Subcutaneous abdominal adipose tissue (tissue), 5 donors: ENCODE data around the gene DNER.
"Not testable (repeated sequence)": the region's sequence is repeated elsewhere in the genome, so short reads cannot be mapped to it uniquely, and the experiment has no call there.

Experiments
- H3K27ac ChIP-seq: one replicate; pipeline ENCODE4 v1.7.0; 2013; ENCODE audit warnings: low read depth, mild to moderate bottlenecking, inconsistent platforms, low read length, moderate library complexity
- H3K27me3 ChIP-seq, 5 donors: one replicate each; pipeline ENCODE4 v1.7.0; 2013; ENCODE audit warnings: low read length in 5 of 5, inconsistent platforms in 1 of 5; ENCODE audit not compliant: control insufficient read depth in 5 of 5, insufficient read depth in 4 of 5
- H3K36me3 ChIP-seq, 5 donors: one replicate each; pipeline ENCODE4 v1.7.0; 2013; ENCODE audit warnings: low read length in 5 of 5; ENCODE audit not compliant: control insufficient read depth in 5 of 5, insufficient read depth in 5 of 5
- H3K4me1 ChIP-seq, 5 donors: one replicate each; pipeline ENCODE4 v1.7.0; 2013; ENCODE audit warnings: low read length in 5 of 5, mild to moderate bottlenecking in 3 of 5, moderate library complexity in 1 of 5; ENCODE audit not compliant: control insufficient read depth in 5 of 5, insufficient read depth in 5 of 5
- H3K4me3 ChIP-seq, 5 donors: one replicate each; pipeline ENCODE4 v1.7.0; 2013; ENCODE audit warnings: low read length in 5 of 5, low read depth in 1 of 5
- H3K9ac ChIP-seq, 5 donors: one replicate each; pipeline ENCODE4 v1.7.0; 2013; ENCODE audit warnings: low read length in 5 of 5, mild to moderate bottlenecking in 4 of 5, moderate library complexity in 3 of 5
- H3K9me3 ChIP-seq, 5 donors: one replicate each; pipeline ENCODE4 v1.7.0; 2013; ENCODE audit warnings: low read length in 5 of 5; ENCODE audit not compliant: control insufficient read depth in 5 of 5
- donor health status: healthy.
- donor health status: healthy.
- donor health status: healthy.
- donor health status: healthy.
- donor health status: healthy.

DNER gene

DNA sequence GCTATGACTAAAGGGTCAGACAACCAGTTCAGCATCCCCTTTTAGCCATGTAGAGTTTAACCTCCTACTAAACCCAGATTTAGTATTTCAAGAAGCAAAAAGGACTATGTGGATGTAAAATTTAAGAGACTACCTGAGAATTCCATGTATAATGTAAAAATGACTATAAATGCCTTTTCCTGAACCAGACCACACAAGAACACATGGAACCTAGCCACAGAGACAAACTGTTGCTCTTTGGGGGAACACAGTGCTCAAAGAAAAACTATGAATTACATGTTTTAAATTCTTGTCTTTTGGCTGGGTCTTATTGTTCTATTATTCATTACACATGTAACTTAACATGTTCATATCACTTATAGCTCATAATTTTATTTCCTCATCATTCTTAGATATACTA, 192.8 kb downstream of the DNER start:
- peaks cover 0 to 10% (median 0%) of the 10 kb centered on the region in 5 donors for H3K4me1 ChIP-seq
- H3K27ac ChIP-seq: no peak overlapping the region
- peaks cover 0 to 5% (median 0%) of the 10 kb centered on the region in 5 donors for H3K27me3 ChIP-seq
- H3K9ac ChIP-seq: no peak overlapping the region
- no peaks in the 10 kb centered on the region for H3K9me3 ChIP-seq
- H3K4me3 ChIP-seq: no peak overlapping the region
- H3K36me3 ChIP-seq: no peaks in the 10 kb centered on the region

GRCh38 chr2:229520691-229521096, 193.7 kb downstream of the DNER start:
- no peak overlapping the region for H3K9ac ChIP-seq
- H3K27me3 ChIP-seq: peaks cover 0 to 5% (median 0%) of the 10 kb centered on the region in 5 donors
- H3K9me3 ChIP-seq: no peaks in the 10 kb centered on the region
- H3K4me3 ChIP-seq: no peak overlapping the region
- H3K4me1 ChIP-seq: peaks cover 0 to 10% (median 0%) of the 10 kb centered on the region in 5 donors
- no peak overlapping the region for H3K27ac ChIP-seq
- H3K36me3 ChIP-seq: no peaks in the 10 kb centered on the region

DNA sequence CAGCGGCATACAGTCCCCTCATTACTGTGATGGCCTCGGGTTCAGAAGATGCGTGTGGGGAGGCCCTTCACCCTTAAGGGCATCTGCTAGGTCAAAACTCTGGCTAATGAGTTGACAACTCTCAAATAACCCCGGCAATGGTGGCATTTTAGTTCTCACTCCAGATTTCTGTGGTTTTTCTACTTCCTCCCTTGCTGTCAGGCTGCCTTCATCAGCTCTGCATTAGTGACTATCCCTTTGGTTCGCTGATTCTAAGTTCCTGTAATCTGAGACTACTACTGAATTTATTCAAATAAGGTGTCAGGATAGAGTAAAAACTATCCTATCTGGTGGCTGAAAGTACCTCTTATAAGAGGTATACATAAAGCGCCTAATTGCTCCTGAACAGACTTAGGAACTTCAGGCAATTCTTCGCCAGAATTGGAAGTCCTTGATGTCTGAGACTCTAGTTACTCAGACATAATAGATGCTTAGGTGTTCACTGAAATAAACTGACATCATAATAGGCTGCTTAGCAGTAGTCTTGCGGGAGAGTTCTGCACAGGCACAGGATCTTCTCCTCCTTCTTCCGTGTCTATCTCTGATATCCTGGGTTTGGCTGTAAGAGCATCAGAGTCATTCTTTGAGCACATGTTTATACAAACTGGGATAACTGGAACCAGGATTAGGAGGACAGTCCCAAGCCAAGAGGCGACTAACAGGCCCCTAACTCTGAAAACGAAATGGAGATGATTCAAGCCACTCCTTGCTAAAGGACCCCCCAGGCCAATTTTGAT, 194.5 kb downstream of the DNER start:
- no peak overlapping the region for H3K4me3 ChIP-seq
- H3K9ac ChIP-seq: no peak overlapping the region
- no peaks in the 10 kb centered on the region for H3K9me3 ChIP-seq
- no peaks in the 10 kb centered on the region for H3K36me3 ChIP-seq
- no peak overlapping the region for H3K27ac ChIP-seq
- H3K4me1 ChIP-seq: peaks cover 0 to 10% (median 0%) of the 10 kb centered on the region in 5 donors
- peaks cover 0 to 5% (median 0%) of the 10 kb centered on the region in 5 donors for H3K27me3 ChIP-seq

GRCh38 chr2:229514273-229514895, 200.0 kb downstream of the DNER start:
- no peaks in the 10 kb centered on the region for H3K9me3 ChIP-seq
- H3K27ac ChIP-seq: no peak overlapping the region
- no peaks in the 10 kb centered on the region for H3K27me3 ChIP-seq
- no peaks in the 10 kb centered on the region for H3K4me1 ChIP-seq
- no peak overlapping the region for H3K9ac ChIP-seq
- no peaks in the 10 kb centered on the region for H3K36me3 ChIP-seq
- no peak overlapping the region for H3K4me3 ChIP-seq

DNA sequence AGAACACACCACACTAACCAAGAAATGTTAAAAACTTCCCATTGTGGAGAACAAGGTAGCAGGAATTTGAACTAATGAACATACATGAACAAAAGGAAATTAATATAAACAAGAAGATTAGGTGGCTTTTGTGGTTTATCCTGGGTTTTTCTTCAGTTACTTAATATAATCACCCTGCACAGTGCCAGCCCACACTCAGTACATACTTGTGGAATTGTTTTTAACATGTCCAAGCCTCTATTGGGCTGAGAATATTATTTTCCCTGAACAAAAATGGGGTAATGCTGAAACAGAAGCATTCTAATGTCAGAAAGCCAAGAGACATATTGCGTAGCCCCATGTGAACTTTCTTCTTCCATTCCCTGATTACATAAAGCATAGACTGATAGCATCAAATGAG, 202.8 kb downstream of the DNER start:
- H3K4me1 ChIP-seq: no peaks in the 10 kb centered on the region
- H3K36me3 ChIP-seq: no peaks in the 10 kb centered on the region
- H3K9me3 ChIP-seq: no peaks in the 10 kb centered on the region
- no peak overlapping the region for H3K27ac ChIP-seq
- no peaks in the 10 kb centered on the region for H3K27me3 ChIP-seq
- H3K9ac ChIP-seq: no peak overlapping the region
- H3K4me3 ChIP-seq: no peak overlapping the region

- not testable (repeated sequence) for H3K27me3 ChIP-seq, H3K4me3 ChIP-seq, H3K36me3 ChIP-seq, H3K9me3 ChIP-seq, H3K27ac ChIP-seq, H3K9ac ChIP-seq, H3K4me1 ChIP-seq
These were observed 207.7 kb downstream of the DNER start for GRCh38 chr2:229506699-229507098.

- no peak overlapping the region for H3K9ac ChIP-seq
- no peak overlapping the region for H3K4me3 ChIP-seq
- H3K9me3 ChIP-seq: peaks cover 0 to 9% (median 0%) of the 10 kb centered on the region in 5 donors
- H3K36me3 ChIP-seq: no peaks in the 10 kb centered on the region
- H3K27me3 ChIP-seq: no peaks in the 10 kb centered on the region
- H3K4me1 ChIP-seq: no peaks in the 10 kb centered on the region
- H3K27ac ChIP-seq: no peak overlapping the region
These were observed 213.1 kb downstream of the DNER start for GRCh38 chr2:229501051-229501794.

DNA sequence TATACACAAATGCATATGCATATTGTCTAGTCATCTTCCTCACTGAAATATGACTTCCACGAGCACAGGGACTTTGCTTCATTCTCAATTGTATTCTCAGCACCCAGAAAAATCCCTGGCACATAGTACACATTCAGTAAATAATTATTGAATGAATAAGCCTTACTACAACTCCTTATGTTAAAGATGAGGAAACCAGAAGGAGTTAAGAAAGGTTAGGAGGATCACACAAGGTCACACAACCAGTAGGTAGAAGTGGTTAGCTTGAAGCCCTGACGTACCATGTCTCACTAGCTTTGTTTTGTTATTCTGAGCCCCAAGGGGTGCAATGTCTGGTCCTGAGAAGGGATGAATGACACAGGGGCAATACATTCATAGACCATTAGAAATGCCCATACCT, 222.3 kb downstream of the DNER start:
- H3K4me3 ChIP-seq: no peak overlapping the region
- H3K9ac ChIP-seq: no peak overlapping the region
- H3K36me3 ChIP-seq: no peaks in the 10 kb centered on the region
- H3K27ac ChIP-seq: no peak overlapping the region
- peaks cover 0 to 15% (median 5%) of the 10 kb centered on the region in 5 donors for H3K9me3 ChIP-seq
- no peaks in the 10 kb centered on the region for H3K4me1 ChIP-seq
- no peaks in the 10 kb centered on the region for H3K27me3 ChIP-seq

DNA sequence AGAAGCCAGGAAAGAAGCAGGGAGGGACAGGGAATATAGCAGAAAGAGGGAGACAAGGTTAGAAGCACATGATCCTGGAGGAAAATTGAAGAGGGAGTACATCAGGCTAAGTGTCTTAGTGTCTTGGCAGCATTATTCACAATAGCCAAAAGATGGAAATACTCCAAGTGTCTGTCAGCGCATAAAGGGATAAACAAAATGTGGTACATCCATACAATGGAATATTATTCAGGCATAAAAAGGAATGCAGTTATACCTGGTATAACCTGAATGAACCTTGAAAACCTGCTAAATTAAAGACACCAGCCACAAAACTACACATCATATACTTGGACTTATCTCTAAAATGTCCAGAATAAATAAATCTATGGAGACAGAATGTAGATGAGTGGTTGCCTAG, 224.2 kb downstream of the DNER start:
- H3K9me3 ChIP-seq: peaks cover 0 to 15% (median 5%) of the 10 kb centered on the region in 5 donors
- H3K4me3 ChIP-seq: no peak overlapping the region
- H3K36me3 ChIP-seq: no peaks in the 10 kb centered on the region
- no peak overlapping the region for H3K9ac ChIP-seq
- H3K4me1 ChIP-seq: no peaks in the 10 kb centered on the region
- no peak overlapping the region for H3K27ac ChIP-seq
- no peaks in the 10 kb centered on the region for H3K27me3 ChIP-seq

DNA sequence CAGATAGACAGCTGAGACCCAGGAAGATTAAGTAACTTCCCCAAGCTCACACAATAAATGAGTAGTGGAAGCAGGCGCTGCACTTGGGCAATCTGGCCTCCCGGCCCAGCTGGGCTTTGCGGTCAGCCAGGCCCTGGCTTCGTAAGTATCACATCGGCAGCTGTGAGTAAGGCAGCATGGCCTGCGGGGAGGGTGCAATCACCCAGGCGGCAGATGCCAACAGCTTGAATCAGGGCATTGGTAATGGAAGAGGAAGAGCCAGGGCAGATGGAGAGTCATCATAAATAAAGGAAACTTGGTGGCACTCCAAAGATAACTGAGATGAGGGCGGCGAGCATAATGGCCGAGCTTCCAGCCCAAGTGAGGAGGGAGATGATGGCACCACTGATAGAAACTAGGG, 225.3 kb downstream of the DNER start:
- Histone ChIP-seq H3K9me3 (peaks cover 0 to 15% (median 5%) of the 10 kb centered on the region in 5 donors), H3K9ac (no peak overlapping the region), H3K4me1 (no peaks in the 10 kb centered on the region), H3K27ac (no peak overlapping the region), H3K27me3 (no peaks in the 10 kb centered on the region), H3K4me3 (no peak overlapping the region), H3K36me3 (no peaks in the 10 kb centered on the region)
